Body of pancreas (tissue), 4 donors: Measurements from ENCODE around the gene FGF12. TPM values are rescaled to one million over a fixed set of nuclear protein-coding genes. Genes with fewer than 3 reads are reported as not detected.

Experiments used
- ATAC-seq: fragments of 150-250 bp; one replicate; pipeline ENCODE4 v1.9.1; 2016
- DNase-seq, 4 donors: peaks; one replicate each; pipeline ENCODE4 v3.0.0-alpha.2; 2019
- H3K27ac ChIP-seq, 4 donors: fragments of 200-600 bp; sonication (generic); 1 replicate in 3 of 4; 2 replicates in 1 of 4; pipeline versions ENCODE4 v1.5.1 to v1.6.1; 2016 to 2019; ENCODE audit warnings: mild to moderate bottlenecking in 1 of 4, mixed read lengths in 1 of 4, moderate library complexity in 1 of 4
- H3K27me3 ChIP-seq, 2 donors: fragments of 200-600 bp; sonication (generic); one replicate each; pipeline ENCODE4 v1.6.0; 2016; ENCODE audit warnings: mild to moderate bottlenecking in 1 of 2
- H3K36me3 ChIP-seq, 2 donors: fragments of 200-600 bp; sonication (generic); replicated peaks in 1 of 2; 2 replicates each; pipeline ENCODE4 v1.5.1; 2016; ENCODE audit warnings: low read depth in 2 of 2; ENCODE audit not compliant: insufficient read depth in 1 of 2
- H3K4me1 ChIP-seq: fragments of 200-600 bp; sonication (generic); one replicate; pipeline ENCODE4 v1.6.0; 2016
- H3K4me3 ChIP-seq, 2 donors: fragments of 200-600 bp; sonication (generic); 1 replicate in 1 of 2; 2 replicates in 1 of 2; pipeline ENCODE4 v1.5.1; 2016 to 2019
- H3K9me3 ChIP-seq, 3 donors: fragments of 200-600 bp; sonication (generic); 1 replicate in 2 of 3; 2 replicates in 1 of 3; pipeline ENCODE4 v1.5.1; 2016
- POLR2A ChIP-seq, 3 donors: fragments of 450-650 bp; IDR thresholded peaks; one replicate each; pipeline ENCODE4 v1.6.1; 2016; ENCODE audit warnings: antibody characterized with exemption in 3 of 3, mild to moderate bottlenecking in 2 of 3
- WGBS, 2 donors: methylation state at CpG; one replicate each; pipeline ENCODE4 v1.1.5; 2017; 5-methylcytosine and 5-hydroxymethylcytosine counted together
- intact Hi-C: fragments of 100-400 bp; cut with DNase I; formaldehyde crosslinking; loops from one replicate; pipeline ENCODE4 v1.15.1; 2023
- total RNA-seq, 2 donors: library from RNA; depleted of rRNA; stranded (reverse); fragments of >200 nt; gene quantifications; one replicate each; pipeline ENCODE4 v1.1.0, GENCODE V29; 2016
- TF ChIP-seq, protein P1 (sequence below), 7 experiments: fragments of 450-650 bp in 4 of 7; fragments of 200-600 bp in 3 of 7; sonication (generic) in 3 of 7; IDR thresholded peaks; one replicate each; pipeline ENCODE4 v1.5.1; 2016 to 2019; ENCODE audit warnings: antibody characterized with exemption in 7 of 7

Gene FGF12
- total RNA-seq, 2 donors from 2014 or later = 0.99 to 2.3 TPM

DNA sequence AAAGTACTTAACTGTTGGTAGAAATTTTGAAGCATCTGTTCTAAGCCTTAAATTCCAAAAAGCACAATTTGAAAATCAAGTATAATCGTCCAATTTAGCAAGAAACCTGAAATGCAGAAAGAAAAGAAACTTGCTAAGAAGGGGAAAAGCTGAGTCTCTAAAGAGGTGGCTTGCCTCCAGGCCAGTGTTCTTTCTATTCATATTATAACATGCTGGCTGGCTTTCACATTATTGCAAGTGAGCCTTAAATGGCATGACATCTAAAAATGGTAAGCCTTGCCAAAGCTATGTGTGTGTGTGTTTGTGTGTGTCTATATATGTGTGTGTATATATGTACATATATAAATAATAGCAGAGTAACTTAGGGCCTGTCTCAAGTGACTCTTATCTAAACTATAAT, 89.5 kb downstream of the FGF12 start:
- ATAC-seq (no peak), DNase-seq (no peak)
- no peak for TF ChIP-seq POLR2A (IDR thresholded peaks at IDR 0.05)
- TF ChIP-seq, protein P1, sequence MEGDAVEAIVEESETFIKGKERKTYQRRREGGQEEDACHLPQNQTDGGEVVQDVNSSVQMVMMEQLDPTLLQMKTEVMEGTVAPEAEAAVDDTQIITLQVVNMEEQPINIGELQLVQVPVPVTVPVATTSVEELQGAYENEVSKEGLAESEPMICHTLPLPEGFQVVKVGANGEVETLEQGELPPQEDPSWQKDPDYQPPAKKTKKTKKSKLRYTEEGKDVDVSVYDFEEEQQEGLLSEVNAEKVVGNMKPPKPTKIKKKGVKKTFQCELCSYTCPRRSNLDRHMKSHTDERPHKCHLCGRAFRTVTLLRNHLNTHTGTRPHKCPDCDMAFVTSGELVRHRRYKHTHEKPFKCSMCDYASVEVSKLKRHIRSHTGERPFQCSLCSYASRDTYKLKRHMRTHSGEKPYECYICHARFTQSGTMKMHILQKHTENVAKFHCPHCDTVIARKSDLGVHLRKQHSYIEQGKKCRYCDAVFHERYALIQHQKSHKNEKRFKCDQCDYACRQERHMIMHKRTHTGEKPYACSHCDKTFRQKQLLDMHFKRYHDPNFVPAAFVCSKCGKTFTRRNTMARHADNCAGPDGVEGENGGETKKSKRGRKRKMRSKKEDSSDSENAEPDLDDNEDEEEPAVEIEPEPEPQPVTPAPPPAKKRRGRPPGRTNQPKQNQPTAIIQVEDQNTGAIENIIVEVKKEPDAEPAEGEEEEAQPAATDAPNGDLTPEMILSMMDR (IDR thresholded peaks at IDR 0.05) = no peak
- Histone ChIP-seq H3K27me3 (no peaks in the 10 kb centered on the region), H3K36me3 (no peaks in the 10 kb centered on the region), H3K27ac (no peak overlapping the region), H3K4me3 (no peak overlapping the region), H3K4me1 (no peaks in the 10 kb centered on the region), H3K9me3 (no peaks in the 10 kb centered on the region)
- intact Hi-C loops = no loop called here
- 29 to 34% methylated on average over 1 of the region's 1 CpG for WGBS, 2 donors

DNA sequence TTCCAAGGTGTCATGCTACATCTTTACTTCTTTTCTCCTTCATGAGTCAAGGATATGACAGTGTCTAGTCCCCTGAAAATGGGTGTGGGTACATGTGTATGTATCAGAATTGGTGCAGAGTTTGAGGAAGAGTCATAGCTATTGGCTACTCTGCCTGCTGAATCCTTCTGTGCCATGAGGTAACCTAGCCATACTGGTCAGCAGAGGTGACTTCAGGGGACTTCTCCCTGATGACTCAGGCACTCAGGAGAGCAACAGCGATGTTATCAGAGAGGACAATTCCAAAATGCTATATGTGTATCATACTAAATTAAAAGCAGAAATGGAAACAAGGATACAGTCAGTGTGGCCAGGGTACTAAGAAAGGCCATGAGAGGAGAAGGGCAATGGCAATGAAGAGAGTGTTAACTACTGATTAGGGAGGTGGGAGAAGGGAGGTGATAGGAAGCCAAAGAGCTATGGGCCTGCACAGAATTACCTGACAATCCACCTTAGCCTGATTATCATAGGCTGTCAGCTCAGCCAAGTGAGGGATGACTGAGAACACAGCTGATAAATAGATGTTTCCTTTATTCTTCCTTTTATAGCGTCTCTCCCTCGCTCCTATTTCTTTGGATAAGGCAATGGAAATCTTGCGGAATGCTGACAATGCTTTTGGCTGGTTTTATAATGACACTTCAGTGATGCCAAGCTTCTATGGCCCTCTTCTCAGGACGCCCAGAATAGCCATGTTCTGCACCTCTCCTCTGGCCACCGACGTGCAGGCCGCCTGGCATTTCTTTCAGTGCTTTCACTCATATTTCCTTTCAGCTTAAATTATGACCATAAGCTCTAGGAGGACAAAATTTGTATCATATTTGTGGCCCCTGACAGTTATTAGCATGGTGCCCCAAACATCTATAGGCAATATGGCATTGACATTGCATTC, 90.6 kb downstream of the FGF12 start:
- no peak overlapping the region for H3K27ac ChIP-seq
- intact Hi-C loops = no loop called here
- no peaks in the 10 kb centered on the region for H3K27me3 ChIP-seq
- TF ChIP-seq, protein P1 (IDR thresholded peaks at IDR 0.05) = no peak
- no peak for TF ChIP-seq POLR2A (IDR thresholded peaks at IDR 0.05)
- H3K36me3 ChIP-seq = no peaks in the 10 kb centered on the region
- no peak overlapping the region for H3K4me3 ChIP-seq
- no peaks in the 10 kb centered on the region for H3K4me1 ChIP-seq
- ATAC-seq = no peak
- no peak for DNase-seq
- H3K9me3 ChIP-seq = no peaks in the 10 kb centered on the region
- WGBS, 2 donors = 71 to 78% methylated on average over 8 of the region's 8 CpGs

DNA sequence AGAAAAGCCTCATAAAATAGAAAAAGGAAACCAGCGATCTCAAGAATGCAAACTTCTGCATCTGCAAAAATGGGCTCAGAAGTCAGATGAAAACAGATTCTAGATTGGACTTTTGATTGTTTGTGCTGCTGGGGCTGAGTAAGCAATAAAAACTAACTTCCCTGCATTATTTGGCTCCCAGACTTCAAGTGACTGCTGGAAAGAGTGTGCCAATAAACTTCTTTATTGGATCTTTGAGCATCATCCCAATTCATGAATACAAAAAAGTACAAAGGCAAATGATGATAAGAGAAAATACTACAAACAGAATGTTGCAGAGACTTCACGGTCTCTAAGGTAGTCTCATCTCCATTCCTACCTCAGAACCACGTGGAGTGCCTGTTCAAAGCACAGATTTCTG, 97.9 kb downstream of the FGF12 start:
- H3K4me3 ChIP-seq = no peak overlapping the region
- ATAC-seq = no peak
- 64 to 68% methylated on average over 3 of the region's 3 CpGs for WGBS, 2 donors
- H3K9me3 ChIP-seq = no peaks in the 10 kb centered on the region
- H3K27ac ChIP-seq = no peak overlapping the region
- no peaks in the 10 kb centered on the region for H3K4me1 ChIP-seq
- intact Hi-C loops = no loop called here
- H3K27me3 ChIP-seq = no peaks in the 10 kb centered on the region
- no peaks in the 10 kb centered on the region for H3K36me3 ChIP-seq
- no peak for DNase-seq
- TF ChIP-seq, protein P1 (IDR thresholded peaks at IDR 0.05) = no peak
- no peak for TF ChIP-seq POLR2A (IDR thresholded peaks at IDR 0.05)

DNA sequence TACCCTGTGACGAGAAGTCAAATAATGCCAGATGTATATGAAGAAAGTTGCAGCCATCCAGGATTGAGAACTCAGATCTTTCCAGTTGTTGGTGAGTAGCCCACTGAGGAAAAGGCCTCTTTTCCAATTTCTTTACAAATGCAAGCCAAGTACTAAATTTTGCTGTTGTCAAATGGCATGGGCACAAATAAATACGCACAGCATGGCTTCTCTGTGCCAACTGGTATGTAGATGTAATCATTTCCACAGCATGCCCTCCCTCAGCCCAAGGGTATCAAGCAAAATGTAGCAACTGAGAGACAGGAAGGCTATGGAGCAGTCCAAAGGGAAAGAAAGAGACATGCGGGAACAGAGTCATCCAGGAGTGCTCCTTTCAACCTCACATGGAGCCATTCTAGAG, 105.4 kb downstream of the FGF12 start:
- intact Hi-C loops = no loop called here

More for the DNA sequence above, 105.4 kb downstream of the FGF12 start:
- no peak for ATAC-seq
- Histone ChIP-seq H3K36me3 (no peaks in the 10 kb centered on the region), H3K4me1 (no peaks in the 10 kb centered on the region), H3K4me3 (no peak overlapping the region), H3K27ac (no peak overlapping the region), H3K9me3 (no peaks in the 10 kb centered on the region), H3K27me3 (no peaks in the 10 kb centered on the region)
- TF ChIP-seq POLR2A (IDR thresholded peaks at IDR 0.05) = no peak
- TF ChIP-seq, protein P1 (IDR thresholded peaks at IDR 0.05) = no peak
- no peak for DNase-seq
- 64 to 65% methylated on average over 3 of the region's 3 CpGs for WGBS, 2 donors
